Keratinocyte (primary cell): Measurements from ENCODE around the gene DIP2B. TPM values are rescaled to one million over a fixed set of nuclear protein-coding genes. Genes with fewer than 3 reads are reported as not detected.

ENCODE experiments used
- DNase-seq: peaks from one replicate; pipeline ENCODE4 v3.0.0-alpha.2; 2011; ENCODE audit warnings: low read depth, missing footprints, low spot score
- FAIRE-seq: peaks from 2 replicates; lab custom pipeline; 2011; peaks lifted over from hg19 to GRCh38; lab: Jason Lieb, UNC
- H2AFZ ChIP-seq: 2 replicates; pipeline ENCODE4 v1.6.0; 2012; ENCODE audit warnings: low read length, control low read depth, inconsistent platforms; ENCODE audit not compliant: control insufficient read depth
- H3K27ac ChIP-seq: 2 replicates; pipeline ENCODE4 v1.5.1; 2011; ENCODE audit warnings: low read length; ENCODE audit not compliant: control insufficient read depth, insufficient read depth
- H3K27me3 ChIP-seq: 3 replicates; pipeline ENCODE4 v1.6.0; 2011; ENCODE audit warnings: low read length; ENCODE audit not compliant: control insufficient read depth, insufficient read depth; ENCODE audit errors: extremely low read depth
- H3K36me3 ChIP-seq, 2 experiments: 2 replicates in 1 of 2; 3 replicates in 1 of 2; pipeline ENCODE4 v1.5.1; 2011; ENCODE audit warnings: low read length in 2 of 2, mild to moderate bottlenecking in 1 of 2; ENCODE audit not compliant: control insufficient read depth in 2 of 2, insufficient read depth in 2 of 2; ENCODE audit errors: extremely low read depth in 1 of 2
- H3K4me1 ChIP-seq: 3 replicates; pipeline ENCODE4 v1.5.1; 2011; ENCODE audit warnings: low read length; ENCODE audit not compliant: control insufficient read depth, insufficient read depth; ENCODE audit errors: extremely low read depth
- H3K4me2 ChIP-seq: 3 replicates; pipeline ENCODE4 v1.6.0; 2011; ENCODE audit warnings: low read depth, low read length; ENCODE audit not compliant: control insufficient read depth, insufficient read depth; ENCODE audit errors: extremely low read depth
- H3K4me3 ChIP-seq, 3 experiments: fragments of 200-600 bp in 1 of 3; sonication (generic) in 1 of 3; 2 replicates in 2 of 3; 3 replicates in 1 of 3; pipeline ENCODE4 v1.5.1; 2011 to 2016; ENCODE audit warnings: low read length in 3 of 3, mild to moderate bottlenecking in 3 of 3, control low read depth in 2 of 3, inconsistent platforms in 1 of 3, low read depth in 1 of 3, mixed read lengths in 1 of 3, mixed run types in 1 of 3, moderate library complexity in 1 of 3; ENCODE audit not compliant: control insufficient read depth in 2 of 3, insufficient read depth in 2 of 3; ENCODE audit errors: extremely low read depth in 1 of 3
- H3K79me2 ChIP-seq: 2 replicates; pipeline ENCODE4 v1.6.0; 2012; ENCODE audit warnings: low read length; ENCODE audit not compliant: control insufficient read depth, insufficient read depth
- H3K9ac ChIP-seq: 3 replicates; pipeline ENCODE4 v1.6.0; 2011; ENCODE audit warnings: low read length; ENCODE audit not compliant: control insufficient read depth, insufficient read depth; ENCODE audit errors: extremely low read depth
- H3K9me1 ChIP-seq: 3 replicates; pipeline ENCODE4 v1.6.0; 2011; ENCODE audit warnings: low read length; ENCODE audit not compliant: control insufficient read depth, insufficient read depth; ENCODE audit errors: extremely low read depth
- H3K9me3 ChIP-seq: 2 replicates; pipeline ENCODE4 v1.5.1; 2012; ENCODE audit warnings: low read depth, low read length; ENCODE audit not compliant: control insufficient read depth
- H4K20me1 ChIP-seq: 3 replicates; pipeline ENCODE4 v1.6.0; 2011; ENCODE audit warnings: low read length; ENCODE audit not compliant: control insufficient read depth, insufficient read depth; ENCODE audit errors: extremely low read depth
- CTCF ChIP-seq, 3 experiments: IDR thresholded peaks in 1 of 3; conservative IDR thresholded peaks in 1 of 3; optimal IDR thresholded peaks in 1 of 3; 2 replicates in 2 of 3; 3 replicates in 1 of 3; pipeline versions ENCODE3 to v1.5.1; 2011; ENCODE audit warnings: low read length in 3 of 3, mild to moderate bottlenecking in 3 of 3, moderate library complexity in 2 of 3, control low read depth in 1 of 3, inconsistent platforms in 1 of 3; ENCODE audit not compliant: insufficient read depth in 2 of 3; ENCODE audit errors: extremely low read depth in 1 of 3
- EZH2 ChIP-seq: IDR thresholded peaks from one replicate; pipeline ENCODE4 v1.6.1; 2012; ENCODE audit warnings: inconsistent platforms, mild to moderate bottlenecking, low read length, moderate library complexity
- dilution Hi-C: fragments of 300-500 bp; cut with MboI; formaldehyde crosslinking; loops from one replicate; pipeline ENCODE4 v1.7.0; 2020; ENCODE audit warnings: low sequenced_read_pairs; ENCODE audit not compliant: extremely low pct_ligation_motif_present
- polyA plus RNA-seq, 5 experiments: library from polyadenylated mRNA; depleted of rRNA in 3 of 5; stranded (reverse) in 3 of 5; stranded (forward) in 1 of 5; unstranded in 1 of 5; fragments of >200 nt; gene quantifications; 1 replicate in 1 of 5; 2 replicates in 3 of 5; 3 replicates in 1 of 5; pipeline versions ENCODE4 v1.2.1 to v1.2.3, GENCODE V29; 2011 to 2012; ENCODE audit warnings: missing spikeins in 2 of 5, low read depth in 1 of 5, low replicate concordance in 1 of 5

Gene DIP2B
- polyA plus RNA-seq, 1 donor (not counting 4 experiments of a cell fraction or from before 2014, with no cell fraction given): 30.2 TPM

GRCh38 chr12:50505675-50506530 is 1.1 kb downstream of the DIP2B start:
- FAIRE-seq (no peak), DNase-seq (no peak)
- Histone ChIP-seq H3K4me1 (peaks cover 40% of the 10 kb centered on the region), H2AFZ (no peak overlapping the region), H3K9me1 (no peaks in the 10 kb centered on the region), H3K79me2 (peaks cover 60% of the 10 kb centered on the region), H3K36me3 (peaks cover 0 to 2% of the 10 kb centered on the region in 2 experiments), H3K9ac (peak overlapping the region; percentile 98), H3K27ac (peak overlapping the region; percentile 94), H3K9me3 (no peaks in the 10 kb centered on the region), H3K4me3 (peak overlapping the region; percentile 72 to 75 (median 74)), H4K20me1 (no peaks in the 10 kb centered on the region), H3K27me3 (no peaks in the 10 kb centered on the region), H3K4me2 (peak overlapping the region; percentile 97)
- TF ChIP-seq EZH2 (no peak), CTCF (optimal IDR thresholded peaks at IDR 0.05 in 1 of 3, IDR thresholded peaks at IDR 0.05 in 1 of 3, conservative IDR thresholded peaks at IDR 0.05 in 1 of 3; ENCODE audit: extremely low read depth in 1 of 3, insufficient read depth in 2 of 3, low read length in 3 of 3) (no peak)
- dilution Hi-C loops: no loop called here

DNA sequence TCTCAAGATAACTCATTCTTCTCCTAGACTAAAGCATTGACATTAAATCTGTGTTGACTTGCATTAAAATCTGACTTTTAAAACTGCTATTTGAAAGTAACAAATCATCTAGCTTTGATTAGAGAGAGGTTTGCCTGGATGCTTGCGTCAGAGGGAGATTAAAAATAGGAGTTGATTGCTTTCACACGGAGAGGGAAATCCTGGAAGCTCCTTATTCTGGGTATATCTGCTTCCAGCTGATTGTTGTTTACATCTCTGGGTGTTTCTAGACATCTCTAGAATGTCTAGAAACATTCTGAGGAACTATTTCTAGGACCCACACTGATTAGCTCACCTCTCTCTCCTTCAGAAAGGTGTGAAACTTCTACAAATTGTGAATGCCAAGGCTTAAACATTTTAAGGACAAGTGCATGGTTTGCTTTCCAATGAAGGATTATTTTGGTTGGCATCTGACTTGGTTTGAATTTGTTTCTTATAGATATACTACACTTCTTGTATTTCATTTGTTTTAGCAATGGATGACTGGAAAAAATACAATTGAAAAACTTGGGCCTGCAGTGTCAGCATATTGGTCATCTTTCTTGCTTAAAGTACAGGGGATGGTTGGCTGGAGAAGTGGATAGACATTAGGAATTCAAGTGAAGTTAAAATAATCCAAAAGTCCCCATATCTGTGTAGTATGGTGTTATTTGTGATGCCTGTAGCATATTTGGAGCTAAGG is 2.1 kb downstream of the DIP2B start:
- Histone ChIP-seq H3K9me3 (no peaks in the 10 kb centered on the region), H3K4me2 (peak overlapping the region; percentile 97), H3K79me2 (peaks cover 66% of the 10 kb centered on the region), H3K27me3 (no peaks in the 10 kb centered on the region), H3K4me3 (peak overlapping the region; percentile 72 to 75 (median 74)), H3K27ac (peak overlapping the region; percentile 94), H2AFZ (no peak overlapping the region), H3K36me3 (peaks cover 0 to 2% of the 10 kb centered on the region in 2 experiments), H3K4me1 (peaks cover 40% of the 10 kb centered on the region), H3K9me1 (no peaks in the 10 kb centered on the region), H4K20me1 (no peaks in the 10 kb centered on the region), H3K9ac (peak overlapping the region; percentile 98)
- dilution Hi-C loops: no loop called here
- TF ChIP-seq CTCF (optimal IDR thresholded peaks at IDR 0.05 in 1 of 3, IDR thresholded peaks at IDR 0.05 in 1 of 3, conservative IDR thresholded peaks at IDR 0.05 in 1 of 3; ENCODE audit: extremely low read depth in 1 of 3, insufficient read depth in 2 of 3, low read length in 3 of 3): no peak
- no peak for TF ChIP-seq EZH2
- DNase-seq: no peak
- FAIRE-seq: no peak
